ENCODE data around the gene CKAP5.

- TF ChIP-seq TARDBP (IDR thresholded peaks at IDR 0.05) (no peak), ARNT (IDR thresholded peaks at IDR 0.05) (no peak), FOXM1 (IDR thresholded peaks at IDR 0.05; ENCODE audit: borderline replicate concordance) (no peak), ELF4 (IDR thresholded peaks at IDR 0.05) (no peak), ZNF384 (IDR thresholded peaks at IDR 0.05) (no peak), BHLHE40 (IDR thresholded peaks at IDR 0.05; ENCODE audit: borderline replicate concordance) (no peak), LEF1 (IDR thresholded peaks at IDR 0.05; ENCODE audit: borderline replicate concordance) (no peak)
- TF ChIP-seq, protein P1, sequence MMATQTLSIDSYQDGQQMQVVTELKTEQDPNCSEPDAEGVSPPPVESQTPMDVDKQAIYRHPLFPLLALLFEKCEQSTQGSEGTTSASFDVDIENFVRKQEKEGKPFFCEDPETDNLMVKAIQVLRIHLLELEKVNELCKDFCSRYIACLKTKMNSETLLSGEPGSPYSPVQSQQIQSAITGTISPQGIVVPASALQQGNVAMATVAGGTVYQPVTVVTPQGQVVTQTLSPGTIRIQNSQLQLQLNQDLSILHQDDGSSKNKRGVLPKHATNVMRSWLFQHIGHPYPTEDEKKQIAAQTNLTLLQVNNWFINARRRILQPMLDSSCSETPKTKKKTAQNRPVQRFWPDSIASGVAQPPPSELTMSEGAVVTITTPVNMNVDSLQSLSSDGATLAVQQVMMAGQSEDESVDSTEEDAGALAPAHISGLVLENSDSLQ (IDR thresholded peaks at IDR 0.05), result no peak
Measured at GRCh38 chr11:46738887-46739286, 107.2 kb downstream of the CKAP5 start.
